PC-3 (cell line): ENCODE measurements around the gene S100A7. TPM values are rescaled to one million over a fixed set of nuclear protein-coding genes. Genes with fewer than 3 reads are reported as not detected.

Experiments used
- ATAC-seq: fragments of 200-7000 bp; cut with Tn5 transposase; 2 replicates; pipeline ENCODE4 v1.9.1; 2020; ENCODE audit warnings: mild to moderate bottlenecking, moderate library complexity
- BruUV-seq: library from RNA; stranded (reverse); fragments of 400-500 nt; replicated peaks from 2 replicates; lab custom pipeline; 2021; lab: Mats Ljungman, UMichigan
- CTCF ChIA-PET: fragments of 300-600 bp; sonication (Branson Sonifier 250); formaldehyde crosslinking; loops from one replicate; lab custom pipeline; 2022; ENCODE audit warnings: antibody characterized with exemption; lab: Charles Lee
- POLR2A ChIA-PET: fragments of 300-600 bp; sonication (Branson Sonifier 250); formaldehyde crosslinking; loops from one replicate; lab custom pipeline; 2022; ENCODE audit warnings: antibody characterized with exemption; ENCODE audit not compliant: unreplicated experiment; lab: Charles Lee
- DNase-seq: peaks from one replicate; pipeline ENCODE4 v3.0.0-alpha.2; 2015
- H2AFZ ChIP-seq: fragments of 300-600 bp; sonication (generic); 2 replicates; pipeline ENCODE4 v1.6.0; 2016; ENCODE audit warnings: antibody characterized with exemption, low read length
- H3F3A ChIP-seq: fragments of 300-600 bp; sonication (generic); one replicate; pipeline ENCODE4 v1.6.0; 2017; ENCODE audit warnings: antibody characterized with exemption, low read length, control low read depth, mild to moderate bottlenecking; ENCODE audit not compliant: unreplicated experiment
- H3K27ac ChIP-seq: fragments of 300-600 bp; sonication (generic); 2 replicates; pipeline ENCODE4 v1.5.1; 2016; ENCODE audit warnings: mild to moderate bottlenecking, low read length
- H3K27me3 ChIP-seq: fragments of 300-600 bp; sonication (generic); 2 replicates; pipeline ENCODE4 v1.6.1; 2016; ENCODE audit warnings: low read length, mixed read lengths
- H3K36me3 ChIP-seq: fragments of 300-600 bp; sonication (generic); 2 replicates; pipeline ENCODE4 v1.6.1; 2016; ENCODE audit warnings: low read depth, mixed run types, low read length, mixed read lengths
- H3K4me1 ChIP-seq: fragments of 300-600 bp; sonication (generic); 2 replicates; pipeline ENCODE4 v1.5.1; 2016; ENCODE audit warnings: low read length; ENCODE audit not compliant: insufficient read depth
- H3K4me2 ChIP-seq: fragments of 300-600 bp; sonication (generic); 2 replicates; pipeline ENCODE4 v1.6.0; 2016; ENCODE audit warnings: low read length
- H3K4me3 ChIP-seq: fragments of 300-600 bp; sonication (generic); 2 replicates; pipeline ENCODE4 v1.5.1; 2016; ENCODE audit warnings: mild to moderate bottlenecking, low read length, mixed read lengths
- H3K79me2 ChIP-seq: fragments of 300-600 bp; sonication (generic); 2 replicates; pipeline ENCODE4 v1.6.1; 2017; ENCODE audit warnings: low read length, mixed read lengths
- H3K9ac ChIP-seq: fragments of 300-600 bp; sonication (generic); 2 replicates; pipeline ENCODE4 v1.6.0; 2016; ENCODE audit warnings: mild to moderate bottlenecking, low read length
- H3K9me2 ChIP-seq: fragments of 300-600 bp; sonication (generic); replicated peaks from 2 replicates; pipeline ENCODE4 v1.6.1; 2016; ENCODE audit warnings: mixed run types, low read length, mixed read lengths
- H3K9me3 ChIP-seq: fragments of 300-600 bp; sonication (generic); 2 replicates; pipeline ENCODE4 v1.6.1; 2016; ENCODE audit warnings: low read length, mixed read lengths
- H4K20me1 ChIP-seq: fragments of 300-600 bp; sonication (generic); 2 replicates; pipeline ENCODE4 v1.6.1; 2016; ENCODE audit warnings: low read length, mixed read lengths
- EZH2 ChIP-seq: fragments of 300-600 bp; sonication (generic); IDR thresholded peaks from one replicate; pipeline ENCODE4 v1.6.1; 2017; ENCODE audit warnings: antibody characterized with exemption, mild to moderate bottlenecking, low read length; ENCODE audit not compliant: unreplicated experiment
- EZH2phosphoT487 ChIP-seq: fragments of 300-600 bp; sonication (generic); IDR thresholded peaks from 2 replicates; pipeline ENCODE4 v1.6.1; 2018; ENCODE audit warnings: mild to moderate bottlenecking, antibody characterized with exemption, low read length, borderline replicate concordance
- intact Hi-C: fragments of 100-400 bp; cut with micrococcal nuclease; formaldehyde crosslinking; loops from 2 replicates; pipeline ENCODE4 v1.9.0; 2023
- total RNA-seq: library from RNA; depleted of rRNA; stranded (reverse); fragments of >200 nt; gene quantifications from 2 replicates; pipeline ENCODE4 v1.2.3, GENCODE V29; 2014
- TF ChIP-seq, protein P1 (sequence below): fragments of 300-600 bp; sonication (generic); conservative IDR thresholded peaks from 2 replicates; pipeline ENCODE4 v1.5.1; 2017; ENCODE audit warnings: antibody characterized with exemption, low read depth, mild to moderate bottlenecking, low read length

S100A7 gene
- total RNA-seq, 1 experiment from 2014 or later = not detected

DNA sequence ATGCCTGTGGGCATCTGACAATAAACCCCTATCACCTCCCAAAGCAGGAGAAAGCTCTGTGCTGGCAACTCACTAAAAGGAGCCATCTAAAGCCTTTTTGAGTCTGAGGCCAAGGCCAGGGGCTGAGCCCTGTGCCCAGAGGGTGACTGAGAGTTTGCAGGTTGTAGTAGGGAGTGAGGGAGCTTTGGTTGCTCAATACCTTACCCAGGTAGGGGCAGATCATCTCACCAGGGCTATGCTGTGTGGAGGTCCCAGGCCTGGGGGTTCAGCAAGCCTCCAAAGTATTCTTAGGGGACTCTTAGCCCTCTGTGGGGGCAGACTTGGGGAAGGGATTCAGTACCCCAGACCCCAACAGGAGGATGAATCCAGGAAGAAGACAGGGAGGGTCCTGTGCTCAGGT, 21.2 kb downstream of the S100A7 start:
- H3K9ac ChIP-seq = no peak overlapping the region
- TF ChIP-seq, protein P1, sequence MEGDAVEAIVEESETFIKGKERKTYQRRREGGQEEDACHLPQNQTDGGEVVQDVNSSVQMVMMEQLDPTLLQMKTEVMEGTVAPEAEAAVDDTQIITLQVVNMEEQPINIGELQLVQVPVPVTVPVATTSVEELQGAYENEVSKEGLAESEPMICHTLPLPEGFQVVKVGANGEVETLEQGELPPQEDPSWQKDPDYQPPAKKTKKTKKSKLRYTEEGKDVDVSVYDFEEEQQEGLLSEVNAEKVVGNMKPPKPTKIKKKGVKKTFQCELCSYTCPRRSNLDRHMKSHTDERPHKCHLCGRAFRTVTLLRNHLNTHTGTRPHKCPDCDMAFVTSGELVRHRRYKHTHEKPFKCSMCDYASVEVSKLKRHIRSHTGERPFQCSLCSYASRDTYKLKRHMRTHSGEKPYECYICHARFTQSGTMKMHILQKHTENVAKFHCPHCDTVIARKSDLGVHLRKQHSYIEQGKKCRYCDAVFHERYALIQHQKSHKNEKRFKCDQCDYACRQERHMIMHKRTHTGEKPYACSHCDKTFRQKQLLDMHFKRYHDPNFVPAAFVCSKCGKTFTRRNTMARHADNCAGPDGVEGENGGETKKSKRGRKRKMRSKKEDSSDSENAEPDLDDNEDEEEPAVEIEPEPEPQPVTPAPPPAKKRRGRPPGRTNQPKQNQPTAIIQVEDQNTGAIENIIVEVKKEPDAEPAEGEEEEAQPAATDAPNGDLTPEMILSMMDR = no peak
- no peak for TF ChIP-seq EZH2phosphoT487
- TF ChIP-seq EZH2 = no peak
- intact Hi-C loops = no loop called here
- H3K9me2 ChIP-seq = no peaks in the 10 kb centered on the region
- H3K36me3 ChIP-seq = no peaks in the 10 kb centered on the region
- no peak overlapping the region for H3K4me2 ChIP-seq
- no peak overlapping the region for H2AFZ ChIP-seq
- no peak overlapping the region for H3K4me3 ChIP-seq
- POLR2A ChIA-PET = no interaction called here
- CTCF ChIA-PET = no interaction called here
- H3F3A ChIP-seq = no peaks in the 10 kb centered on the region
- peaks cover 60% of the 10 kb centered on the region for H3K27me3 ChIP-seq
- DNase-seq = no peak
- no peak overlapping the region for H3K27ac ChIP-seq
- no peak for ATAC-seq
- H3K79me2 ChIP-seq = no peaks in the 10 kb centered on the region
- no TSS peak for BruUV-seq
- no peaks in the 10 kb centered on the region for H3K4me1 ChIP-seq
- no peaks in the 10 kb centered on the region for H3K9me3 ChIP-seq
- H4K20me1 ChIP-seq = no peaks in the 10 kb centered on the region

DNA sequence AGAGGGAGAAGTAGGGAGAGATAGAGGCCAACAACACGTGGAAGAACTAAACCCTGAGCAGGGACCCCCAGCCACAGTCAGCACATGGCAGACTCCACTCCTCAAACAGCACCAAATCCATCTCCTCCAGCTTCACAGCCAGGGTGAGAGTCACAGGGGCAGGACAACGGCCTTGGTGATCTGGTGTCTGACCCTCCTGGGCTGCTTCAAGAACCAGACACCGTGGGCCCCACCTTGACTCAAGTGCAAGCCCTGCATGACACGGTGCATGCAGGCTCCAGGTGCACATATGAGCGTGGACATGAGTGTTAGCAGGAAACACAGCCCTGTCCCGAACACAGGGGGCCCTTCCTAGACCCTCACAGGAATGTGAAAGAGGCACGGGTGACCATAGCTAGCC, 21.9 kb downstream of the S100A7 start:
- Histone ChIP-seq H3K4me3 (no peak overlapping the region), H3K36me3 (no peaks in the 10 kb centered on the region), H3K27me3 (peaks cover 60% of the 10 kb centered on the region), H3F3A (no peaks in the 10 kb centered on the region), H3K9me2 (no peaks in the 10 kb centered on the region), H3K79me2 (no peaks in the 10 kb centered on the region), H3K4me1 (no peaks in the 10 kb centered on the region), H3K9ac (no peak overlapping the region), H3K9me3 (no peaks in the 10 kb centered on the region), H3K4me2 (no peak overlapping the region), H3K27ac (no peak overlapping the region), H4K20me1 (no peaks in the 10 kb centered on the region), H2AFZ (no peak overlapping the region)
- ATAC-seq (no peak), DNase-seq (no peak)
- ChIA-PET POLR2A (no interaction called here), CTCF (no interaction called here)
- BruUV-seq = no TSS peak
- TF ChIP-seq, protein P1 = no peak
- TF ChIP-seq EZH2phosphoT487 = no peak
- TF ChIP-seq EZH2 = no peak
- intact Hi-C loops = no loop called here

DNA sequence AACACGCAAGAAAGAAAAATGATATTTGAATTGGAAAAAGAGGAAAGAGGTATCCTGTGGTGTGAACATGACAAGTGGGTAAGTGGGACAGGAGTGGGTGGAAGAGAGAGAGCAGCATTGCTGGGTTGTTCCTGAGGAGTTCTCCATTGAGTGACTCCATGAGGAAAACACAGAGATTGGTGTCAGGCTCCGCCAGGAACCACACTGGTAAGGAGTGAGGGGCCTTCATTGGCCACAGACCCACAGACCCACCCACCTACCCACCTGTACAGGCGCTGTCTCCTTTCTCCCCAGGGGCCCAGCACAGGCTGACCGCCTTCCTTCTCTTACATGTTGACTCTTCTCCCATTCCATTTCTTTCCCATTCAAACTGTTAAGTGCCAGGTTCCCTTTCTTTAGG, 23.2 kb downstream of the S100A7 start:
- TF ChIP-seq, protein P1 = no peak
- no peak for TF ChIP-seq EZH2
- no peak for TF ChIP-seq EZH2phosphoT487
- intact Hi-C loops = no loop called here
- ChIA-PET CTCF (no interaction called here), POLR2A (no interaction called here)
- Histone ChIP-seq H3K9me3 (no peaks in the 10 kb centered on the region), H3K9ac (no peak overlapping the region), H4K20me1 (no peaks in the 10 kb centered on the region), H3K27me3 (peaks cover 67% of the 10 kb centered on the region), H3K4me1 (no peaks in the 10 kb centered on the region), H2AFZ (no peak overlapping the region), H3K79me2 (no peaks in the 10 kb centered on the region), H3K27ac (no peak overlapping the region), H3K36me3 (no peaks in the 10 kb centered on the region), H3K4me2 (no peak overlapping the region), H3K9me2 (no peaks in the 10 kb centered on the region), H3K4me3 (no peak overlapping the region), H3F3A (no peaks in the 10 kb centered on the region)
- DNase-seq = no peak
- no TSS peak for BruUV-seq
- ATAC-seq = no peak
